K562 (cell line): ENCODE results near the gene TIMM17A. TPM values are rescaled to one million over a fixed set of nuclear protein-coding genes. Genes with fewer than 3 reads are reported as not detected.

Source experiments
- ESRRB ChIP-seq: fragments of 250-450 bp; sonication (Bioruptor Pico); IDR thresholded peaks from 2 replicates; pipeline ENCODE4 v1.5.0; 2020; ENCODE audit warnings: mild to moderate bottlenecking, moderate library complexity, borderline replicate concordance
- LARP7 ChIP-seq: fragments of 450-650 bp; IDR thresholded peaks from 2 replicates; pipeline ENCODE4 v1.6.1; 2016
- RBM39 ChIP-seq: fragments of 200-400 bp; formaldehyde crosslinking; optimal IDR thresholded peaks from 2 replicates; pipeline ENCODE3; 2018; ENCODE audit warnings: low read depth, low read length
- SAFB2 ChIP-seq: fragments of 200-400 bp; formaldehyde crosslinking; IDR thresholded peaks from 2 replicates; pipeline ENCODE4 v1.6.1; 2018; ENCODE audit warnings: borderline replicate concordance, low read length, low read depth, moderate library complexity; ENCODE audit not compliant: severe bottlenecking
- SFPQ ChIP-seq: fragments of 200-400 bp; formaldehyde crosslinking; IDR thresholded peaks from 2 replicates; pipeline ENCODE4 v1.6.1; 2017; ENCODE audit warnings: mild to moderate bottlenecking, low read depth, low read length, moderate library complexity
- SIN3A ChIP-seq, 2 experiments: fragments of 150-350 bp in 1 of 2; IDR thresholded peaks; 2 replicates each; pipeline ENCODE4 v1.6.1; 2011 to 2016; ENCODE audit warnings: borderline replicate concordance in 2 of 2, low read depth in 2 of 2, low read length in 2 of 2, mild to moderate bottlenecking in 2 of 2, moderate library complexity in 2 of 2; ENCODE audit not compliant: control insufficient read depth in 1 of 2
- SMAD3 ChIP-seq: fragments of 450-650 bp; formaldehyde crosslinking; conservative IDR thresholded peaks from 2 replicates; pipeline ENCODE4 v1.4.0; 2020; ENCODE audit warnings: mild to moderate bottlenecking
- SMAD4 ChIP-seq: fragments of 250-450 bp; sonication (Bioruptor Pico); conservative IDR thresholded peaks from 2 replicates; pipeline ENCODE4 v1.8.0; 2021; ENCODE audit warnings: inconsistent platforms, mild to moderate bottlenecking, moderate library complexity
- THRB ChIP-seq: fragments of 450-650 bp; formaldehyde crosslinking; conservative IDR thresholded peaks from 2 replicates; pipeline ENCODE4 v1.4.0; 2022; ENCODE audit warnings: mild to moderate bottlenecking, missing genetic modification characterization
- ZBTB2 ChIP-seq: fragments of 450-650 bp; IDR thresholded peaks from 2 replicates; pipeline ENCODE4 v1.6.1; 2016; ENCODE audit warnings: antibody characterized with exemption
- ZNF511 ChIP-seq: sonication (generic); formaldehyde crosslinking; IDR thresholded peaks from 2 replicates; pipeline ENCODE4 v1.8.0; 2022; ENCODE audit warnings: mild to moderate bottlenecking, missing genetic modification reagents
- polyA plus RNA-seq, 8 experiments: library from polyadenylated mRNA; depleted of rRNA in 4 of 8; stranded (reverse) in 5 of 8; unstranded in 3 of 8; fragments of >200 nt; fragmentation: Nextera tagmentation in 2 of 8; fragmentation: Illumina TruSeq in 1 of 8; extraction: Ambion mirVana in 2 of 8; extraction: Trizol in 1 of 8; gene quantifications; 2 replicates each; pipeline versions ENCODE4 v1.2.1 to v1.2.3, GENCODE V29; 2011 to 2014; ENCODE audit warnings: inconsistent platforms in 1 of 8, missing spikeins in 1 of 8
- total RNA-seq, 7 experiments: library from RNA; depleted of rRNA in 6 of 7; stranded (reverse); fragments of >200 nt in 6 of 7; fragmentation: Illumina TruSeq in 2 of 7; extraction: Trizol in 2 of 7; gene quantifications; 2 replicates each; pipeline versions ENCODE4 v1.2.1 to v1.2.3, GENCODE V29; 2011 to 2021; ENCODE audit warnings: low replicate concordance in 1 of 7
- TF ChIP-seq, protein P1 (sequence below): IDR thresholded peaks from 2 replicates; pipeline ENCODE4 v1.6.1; 2011; ENCODE audit not compliant: insufficient read length; ENCODE audit errors: extremely low read depth
- TF ChIP-seq, protein P2 (sequence below), 2 experiments: fragments of 250-450 bp in 1 of 2; fragments of 450-650 bp in 1 of 2; sonication (Bioruptor Pico) in 1 of 2; IDR thresholded peaks; 2 replicates each; pipeline versions ENCODE4 v1.6.1 to v1.8.0; 2016 to 2021; ENCODE audit warnings: mild to moderate bottlenecking in 2 of 2, moderate library complexity in 2 of 2, missing compliant biosample characterization in 1 of 2, missing genetic modification characterization in 1 of 2
- TF ChIP-seq, protein P3 (sequence below): fragments of 450-650 bp; IDR thresholded peaks from 2 replicates; pipeline ENCODE4 v1.6.1; 2016; ENCODE audit warnings: missing biosample characterization, missing genetic modification characterization

Gene TIMM17A
- total and polyA plus RNA-seq, 9 of the 15 experiments (the other 6 are each of a cell fraction or from before 2014, with no cell fraction given) = 116 to 744 (median 180) TPM

DNA sequence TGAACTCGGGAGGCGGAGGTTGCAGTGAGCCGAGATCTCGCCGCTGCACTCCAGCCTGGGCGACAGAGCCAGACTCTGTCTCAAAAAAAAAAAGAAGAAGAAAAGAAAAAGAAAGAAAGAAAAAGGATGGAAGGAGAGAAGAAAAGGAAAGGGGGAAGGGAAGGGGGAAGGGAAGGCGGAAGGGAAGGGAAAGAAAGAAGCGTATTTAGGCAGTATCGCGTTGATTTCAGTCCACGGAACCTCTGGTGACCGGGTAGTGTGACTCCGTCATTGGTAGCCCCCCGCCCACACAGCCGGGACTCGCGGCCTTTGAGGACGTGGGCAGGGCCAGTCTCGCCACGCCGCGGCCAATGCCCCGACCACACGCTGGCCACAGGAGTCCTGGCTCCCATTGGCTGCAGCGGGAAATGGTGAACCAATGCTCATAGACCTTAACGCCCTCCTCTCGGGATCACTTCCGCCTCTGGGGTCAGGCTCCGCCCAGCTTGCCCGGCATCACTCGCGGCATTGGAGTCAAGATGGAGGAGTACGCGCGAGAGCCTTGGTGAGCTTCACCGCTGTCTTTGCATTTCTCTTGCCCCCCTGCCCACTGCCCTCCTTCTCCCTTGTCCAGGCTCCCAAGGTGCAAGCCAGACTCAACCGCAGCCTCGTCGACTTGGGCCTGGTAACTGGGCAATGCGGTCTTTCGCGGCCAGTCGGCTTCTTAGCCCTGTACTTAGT lies at the start of gene TIMM17A (continued):
- TF ChIP-seq, protein P1, sequence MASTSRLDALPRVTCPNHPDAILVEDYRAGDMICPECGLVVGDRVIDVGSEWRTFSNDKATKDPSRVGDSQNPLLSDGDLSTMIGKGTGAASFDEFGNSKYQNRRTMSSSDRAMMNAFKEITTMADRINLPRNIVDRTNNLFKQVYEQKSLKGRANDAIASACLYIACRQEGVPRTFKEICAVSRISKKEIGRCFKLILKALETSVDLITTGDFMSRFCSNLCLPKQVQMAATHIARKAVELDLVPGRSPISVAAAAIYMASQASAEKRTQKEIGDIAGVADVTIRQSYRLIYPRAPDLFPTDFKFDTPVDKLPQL = peak; percentile 87
- TF ChIP-seq SIN3A (IDR thresholded peaks at IDR 0.05; ENCODE audit: borderline replicate concordance in 2 of 2, control insufficient read depth in 1 of 2, low read depth in 2 of 2, low read length in 2 of 2) (peak; percentile 54 to 91; a peak in 3 of 4 replicates), THRB (CRISPR knock-in tag) (peak; percentile 97), SAFB2 (no peak), SFPQ (no peak), ESRRB (CRISPR knock-in tag) (no peak), SMAD4 (CRISPR knock-in tag) (peak; percentile 84; the same call in 1 of the 2 replicates), ZNF511 (CRISPR knock-in tag) (peak; percentile 73), LARP7 (peak; percentile 99), RBM39 (no peak), ZBTB2 (peak; percentile 96), SMAD3 (0 out of 2 replicates have a peak, but pooled peaks have one; percentile 38)
- TF ChIP-seq, protein P2, sequence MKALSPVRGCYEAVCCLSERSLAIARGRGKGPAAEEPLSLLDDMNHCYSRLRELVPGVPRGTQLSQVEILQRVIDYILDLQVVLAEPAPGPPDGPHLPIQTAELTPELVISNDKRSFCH (CRISPR knock-in tag; IDR thresholded peaks at IDR 0.05) = no peak
- TF ChIP-seq, protein P2 (tag; IDR thresholded peaks at IDR 0.05) = no peak
- TF ChIP-seq, protein P3, sequence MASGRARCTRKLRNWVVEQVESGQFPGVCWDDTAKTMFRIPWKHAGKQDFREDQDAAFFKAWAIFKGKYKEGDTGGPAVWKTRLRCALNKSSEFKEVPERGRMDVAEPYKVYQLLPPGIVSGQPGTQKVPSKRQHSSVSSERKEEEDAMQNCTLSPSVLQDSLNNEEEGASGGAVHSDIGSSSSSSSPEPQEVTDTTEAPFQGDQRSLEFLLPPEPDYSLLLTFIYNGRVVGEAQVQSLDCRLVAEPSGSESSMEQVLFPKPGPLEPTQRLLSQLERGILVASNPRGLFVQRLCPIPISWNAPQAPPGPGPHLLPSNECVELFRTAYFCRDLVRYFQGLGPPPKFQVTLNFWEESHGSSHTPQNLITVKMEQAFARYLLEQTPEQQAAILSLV (tag) = no peak; the same call in 1 of the 2 replicates
